BE2C (cell line): ENCODE results near the gene SPOCK3.
"Not testable (repeated sequence)": the region's sequence is repeated elsewhere in the genome, so short reads cannot be mapped to it uniquely, and the experiment has no call there.

Source experiments
- DNase-seq: peaks from one replicate; pipeline ENCODE4 v3.0.0-alpha.2; 2020
- H3K27me3 ChIP-seq: fragments of 250-450 bp; sonication (Bioruptor Pico); 2 replicates; pipeline ENCODE4 v1.5.1; 2020; ENCODE audit warnings: mild to moderate bottlenecking
- H3K36me3 ChIP-seq: fragments of 250-450 bp; sonication (Bioruptor Pico); 2 replicates; pipeline ENCODE4 v1.5.1; 2020; ENCODE audit warnings: mild to moderate bottlenecking
- H3K4me1 ChIP-seq: fragments of 250-450 bp; sonication (Bioruptor Pico); 2 replicates; pipeline ENCODE4 v1.5.1; 2020
- H3K4me3 ChIP-seq: 2 replicates; pipeline ENCODE4 v1.5.1; 2011; ENCODE audit warnings: low read depth, low read length
- H3K9me3 ChIP-seq: fragments of 250-450 bp; sonication (Bioruptor Pico); 2 replicates; pipeline ENCODE4 v1.5.1; 2020
- TF ChIP-seq, protein P1 (sequence below): IDR thresholded peaks from 2 replicates; pipeline ENCODE4 v1.5.1; 2012; ENCODE audit warnings: mild to moderate bottlenecking, low read depth, low read length

The SPOCK3 gene

DNA sequence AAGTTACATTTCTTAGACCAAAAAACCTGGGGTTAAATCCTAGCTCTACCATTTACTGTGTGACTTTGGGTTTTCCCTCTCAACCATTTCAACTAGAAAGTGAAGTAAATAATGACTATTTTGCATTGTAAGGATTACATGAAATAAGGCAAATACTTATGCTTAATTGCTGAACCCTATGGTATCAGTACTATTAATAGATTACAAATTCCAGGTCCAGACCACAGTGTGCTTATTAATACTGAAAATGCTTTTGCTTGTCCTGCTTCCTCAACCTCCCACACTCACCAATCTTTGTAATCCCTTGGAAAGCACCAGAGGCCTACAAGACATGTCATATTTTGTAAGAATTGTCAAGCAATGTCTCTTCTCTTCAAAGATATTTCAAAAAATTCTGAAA is 456.5 kb downstream of the SPOCK3 start:
- Histone ChIP-seq H3K4me1 (no peaks in the 10 kb centered on the region), H3K27me3 (no peaks in the 10 kb centered on the region), H3K36me3 (no peaks in the 10 kb centered on the region), H3K9me3 (no peaks in the 10 kb centered on the region), H3K4me3 (no peak overlapping the region)
- TF ChIP-seq, protein P1, sequence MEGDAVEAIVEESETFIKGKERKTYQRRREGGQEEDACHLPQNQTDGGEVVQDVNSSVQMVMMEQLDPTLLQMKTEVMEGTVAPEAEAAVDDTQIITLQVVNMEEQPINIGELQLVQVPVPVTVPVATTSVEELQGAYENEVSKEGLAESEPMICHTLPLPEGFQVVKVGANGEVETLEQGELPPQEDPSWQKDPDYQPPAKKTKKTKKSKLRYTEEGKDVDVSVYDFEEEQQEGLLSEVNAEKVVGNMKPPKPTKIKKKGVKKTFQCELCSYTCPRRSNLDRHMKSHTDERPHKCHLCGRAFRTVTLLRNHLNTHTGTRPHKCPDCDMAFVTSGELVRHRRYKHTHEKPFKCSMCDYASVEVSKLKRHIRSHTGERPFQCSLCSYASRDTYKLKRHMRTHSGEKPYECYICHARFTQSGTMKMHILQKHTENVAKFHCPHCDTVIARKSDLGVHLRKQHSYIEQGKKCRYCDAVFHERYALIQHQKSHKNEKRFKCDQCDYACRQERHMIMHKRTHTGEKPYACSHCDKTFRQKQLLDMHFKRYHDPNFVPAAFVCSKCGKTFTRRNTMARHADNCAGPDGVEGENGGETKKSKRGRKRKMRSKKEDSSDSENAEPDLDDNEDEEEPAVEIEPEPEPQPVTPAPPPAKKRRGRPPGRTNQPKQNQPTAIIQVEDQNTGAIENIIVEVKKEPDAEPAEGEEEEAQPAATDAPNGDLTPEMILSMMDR: no peak
- DNase-seq: no peak

DNA sequence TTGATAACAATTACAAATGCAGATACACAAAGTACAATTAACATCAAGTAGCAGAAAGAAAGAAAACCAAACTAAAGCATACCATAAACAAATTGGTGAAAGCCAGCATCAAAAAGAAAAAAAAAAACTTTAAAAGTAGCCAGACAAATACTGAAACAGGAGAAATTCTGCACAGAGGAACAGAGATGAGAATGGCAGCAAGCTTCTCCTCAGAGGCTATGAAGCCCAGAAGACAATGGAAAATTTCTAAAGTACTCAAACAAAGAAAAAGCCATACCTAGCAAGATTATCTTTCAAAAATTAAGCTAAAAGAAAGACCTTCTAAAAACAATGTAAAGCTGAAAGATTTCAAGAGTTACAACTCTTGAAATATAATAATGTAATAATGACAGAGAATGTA is 471.3 kb downstream of the SPOCK3 start:
- no peaks in the 10 kb centered on the region for H3K9me3 ChIP-seq
- H3K27me3 ChIP-seq: no peaks in the 10 kb centered on the region
- H3K36me3 ChIP-seq: no peaks in the 10 kb centered on the region
- TF ChIP-seq, protein P1: no peak
- DNase-seq: no peak
- no peaks in the 10 kb centered on the region for H3K4me1 ChIP-seq
- no peak overlapping the region for H3K4me3 ChIP-seq

DNA sequence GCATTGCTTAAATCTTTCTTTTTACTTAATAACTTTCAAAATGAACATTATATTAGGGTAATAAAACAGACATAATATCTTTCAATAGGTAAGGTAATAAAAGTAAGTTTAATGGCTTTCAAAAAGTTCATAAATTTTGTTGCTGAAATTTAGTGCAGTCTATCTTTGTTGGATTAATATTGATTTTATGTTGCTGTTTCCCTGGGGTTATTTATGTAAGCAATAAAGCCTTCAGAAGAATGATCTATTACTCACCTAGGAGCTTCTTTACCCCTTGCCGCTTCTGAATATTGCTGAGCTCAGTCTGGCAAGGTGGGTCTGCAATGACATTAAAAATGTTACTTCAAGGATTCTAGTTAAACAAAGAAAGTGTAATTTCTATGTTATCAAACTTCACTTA is 492.6 kb downstream of the SPOCK3 start:
- Histone ChIP-seq H3K27me3 (no peaks in the 10 kb centered on the region), H3K4me3 (no peak overlapping the region), H3K36me3 (no peaks in the 10 kb centered on the region), H3K4me1 (no peaks in the 10 kb centered on the region), H3K9me3 (no peaks in the 10 kb centered on the region)
- TF ChIP-seq, protein P1: no peak
- no peak for DNase-seq

DNA sequence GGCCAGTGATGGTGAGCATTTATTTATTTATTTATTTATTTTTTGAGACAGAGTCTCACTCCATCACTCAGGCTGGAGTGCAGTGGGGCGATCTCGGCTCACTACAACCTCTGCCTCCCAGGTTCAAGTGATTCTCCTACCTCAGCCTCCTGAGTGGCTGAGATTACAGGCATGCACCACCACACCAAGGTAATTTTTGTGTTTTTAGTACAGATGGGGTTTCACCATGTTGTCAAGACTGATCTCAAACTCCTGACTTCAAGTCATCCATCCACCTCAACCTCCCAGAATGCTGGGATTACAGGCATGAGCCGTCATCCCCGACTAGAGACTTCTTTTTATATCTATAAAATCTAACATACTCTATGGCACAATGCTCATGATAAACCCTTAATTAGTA is 495.1 kb downstream of the SPOCK3 start:
- not testable (repeated sequence) for H3K4me1 ChIP-seq, H3K27me3 ChIP-seq, DNase-seq, H3K4me3 ChIP-seq, H3K9me3 ChIP-seq, H3K36me3 ChIP-seq

DNA sequence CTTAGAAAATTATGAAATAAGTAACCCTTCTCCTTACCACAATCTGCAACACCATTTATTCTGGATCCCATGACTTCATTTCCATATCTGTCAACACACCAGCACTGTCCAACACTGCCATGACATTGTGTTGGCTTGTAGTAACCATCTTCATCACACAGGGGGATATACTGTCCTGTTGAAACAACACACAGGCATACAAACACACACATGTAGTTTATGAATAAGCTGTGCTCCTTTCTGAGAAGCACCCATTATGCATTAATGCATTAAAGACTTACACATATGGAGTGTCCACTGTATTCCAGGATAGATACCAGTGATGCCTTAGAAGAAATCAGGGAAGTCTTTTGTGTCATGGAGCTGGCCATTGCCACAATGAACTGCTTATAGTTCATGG is 496.9 kb downstream of the SPOCK3 start:
- Histone ChIP-seq H3K4me1 (no peaks in the 10 kb centered on the region), H3K36me3 (no peaks in the 10 kb centered on the region), H3K9me3 (no peaks in the 10 kb centered on the region), H3K27me3 (no peaks in the 10 kb centered on the region), H3K4me3 (no peak overlapping the region)
- DNase-seq: no peak
- TF ChIP-seq, protein P1: no peak

DNA sequence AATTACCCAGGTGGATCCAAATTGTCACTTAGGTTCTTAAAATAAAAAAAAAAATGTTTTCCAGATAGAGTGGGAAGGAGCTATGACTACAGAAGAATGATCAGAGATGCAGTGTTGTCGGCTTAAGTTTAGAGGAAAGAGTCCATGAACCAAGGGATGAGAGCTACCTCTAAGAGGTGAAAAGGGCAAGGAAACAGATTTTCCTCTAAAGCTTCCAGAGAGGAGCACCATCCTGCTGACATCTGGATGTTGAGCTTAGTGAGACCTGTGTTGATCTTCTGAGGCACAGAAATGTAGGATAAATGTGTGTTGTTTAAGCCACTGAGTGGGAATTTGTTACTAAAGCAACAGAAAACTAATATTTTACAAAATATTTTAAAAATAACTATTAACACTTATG is 498.7 kb downstream of the SPOCK3 start:
- no peaks in the 10 kb centered on the region for H3K27me3 ChIP-seq
- H3K36me3 ChIP-seq: no peaks in the 10 kb centered on the region
- TF ChIP-seq, protein P1: no peak
- no peak overlapping the region for H3K4me3 ChIP-seq
- no peak for DNase-seq
- no peaks in the 10 kb centered on the region for H3K9me3 ChIP-seq
- H3K4me1 ChIP-seq: no peaks in the 10 kb centered on the region

DNA sequence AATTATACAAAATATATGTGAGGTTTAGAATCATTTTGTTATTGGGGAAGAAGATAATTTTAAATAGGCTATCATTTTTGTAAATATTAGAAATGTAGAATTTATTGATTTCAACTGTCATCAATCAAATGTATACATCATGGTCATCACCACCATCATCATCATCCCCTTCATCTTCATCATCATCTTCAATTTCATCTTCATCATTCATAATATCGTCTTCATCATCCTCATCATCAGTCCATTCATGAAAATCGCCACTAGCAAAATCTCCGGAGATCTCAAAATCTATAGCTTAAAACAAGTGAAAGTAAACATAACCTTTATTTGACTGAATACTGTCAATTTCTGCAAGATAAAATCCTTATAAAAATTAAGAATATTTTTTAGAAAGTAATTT is 499.5 kb downstream of the SPOCK3 start:
- H3K4me1 ChIP-seq: no peaks in the 10 kb centered on the region
- no peaks in the 10 kb centered on the region for H3K27me3 ChIP-seq
- TF ChIP-seq, protein P1: no peak
- no peaks in the 10 kb centered on the region for H3K9me3 ChIP-seq
- H3K4me3 ChIP-seq: no peak overlapping the region
- H3K36me3 ChIP-seq: no peaks in the 10 kb centered on the region
- no peak for DNase-seq
